GM13977 (cell line): ENCODE results near the gene QRICH1.

Experiments
- DNase-seq: peaks from one replicate; pipeline ENCODE4 v3.0.0; 2012; ENCODE audit warnings: low spot score
- in situ Hi-C: fragments of 300-500 bp; cut with MboI; formaldehyde crosslinking; loops from one replicate; pipeline ENCODE4 v1.12.0; 2022; ENCODE audit warnings: low sequenced_read_pairs, low pct_unique_long_range_greater_than_20kb, mixed read lengths, inconsistent platforms; ENCODE audit not compliant: unreplicated experiment
- TF ChIP-seq, protein P1 (sequence below): IDR thresholded peaks from 2 replicates; pipeline ENCODE4 v1.5.1; 2012; ENCODE audit warnings: mild to moderate bottlenecking, control low read depth; ENCODE audit not compliant: insufficient read depth; ENCODE audit errors: extremely low read depth, missing control alignments

Gene QRICH1

GRCh38 chr3:48985831-48986376, 108.0 kb downstream of the QRICH1 start:
- TF ChIP-seq, protein P1, sequence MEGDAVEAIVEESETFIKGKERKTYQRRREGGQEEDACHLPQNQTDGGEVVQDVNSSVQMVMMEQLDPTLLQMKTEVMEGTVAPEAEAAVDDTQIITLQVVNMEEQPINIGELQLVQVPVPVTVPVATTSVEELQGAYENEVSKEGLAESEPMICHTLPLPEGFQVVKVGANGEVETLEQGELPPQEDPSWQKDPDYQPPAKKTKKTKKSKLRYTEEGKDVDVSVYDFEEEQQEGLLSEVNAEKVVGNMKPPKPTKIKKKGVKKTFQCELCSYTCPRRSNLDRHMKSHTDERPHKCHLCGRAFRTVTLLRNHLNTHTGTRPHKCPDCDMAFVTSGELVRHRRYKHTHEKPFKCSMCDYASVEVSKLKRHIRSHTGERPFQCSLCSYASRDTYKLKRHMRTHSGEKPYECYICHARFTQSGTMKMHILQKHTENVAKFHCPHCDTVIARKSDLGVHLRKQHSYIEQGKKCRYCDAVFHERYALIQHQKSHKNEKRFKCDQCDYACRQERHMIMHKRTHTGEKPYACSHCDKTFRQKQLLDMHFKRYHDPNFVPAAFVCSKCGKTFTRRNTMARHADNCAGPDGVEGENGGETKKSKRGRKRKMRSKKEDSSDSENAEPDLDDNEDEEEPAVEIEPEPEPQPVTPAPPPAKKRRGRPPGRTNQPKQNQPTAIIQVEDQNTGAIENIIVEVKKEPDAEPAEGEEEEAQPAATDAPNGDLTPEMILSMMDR = no peak
- in situ Hi-C loops = no loop called here
- no peak for DNase-seq

GRCh38 chr3:48984663-48985062, 109.2 kb downstream of the QRICH1 start:
- in situ Hi-C loops = no loop called here
- TF ChIP-seq, protein P1 = no peak
- DNase-seq = no peak

DNA sequence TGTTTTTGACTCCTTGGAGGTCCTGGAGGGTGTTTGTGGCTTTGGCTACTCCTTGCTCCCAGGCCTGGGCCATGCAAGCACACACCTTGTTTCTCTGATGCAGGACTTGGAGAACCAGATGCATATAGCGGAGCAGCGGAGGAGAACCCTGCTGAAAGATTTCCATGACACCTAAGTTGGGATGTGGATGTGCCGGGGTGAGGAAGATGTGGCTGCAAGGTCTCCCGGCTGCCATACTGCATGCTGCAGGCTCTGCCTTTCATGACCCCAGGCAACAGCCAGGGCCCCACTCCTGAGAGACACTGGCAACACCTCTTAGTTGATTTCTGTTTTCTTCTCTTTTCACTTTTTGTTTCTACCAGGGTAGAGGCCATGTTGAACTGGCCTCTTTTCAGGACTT, 110.8 kb downstream of the QRICH1 start:
- TF ChIP-seq, protein P1 = no peak
- in situ Hi-C loops = no loop called here
- DNase-seq = no peak

DNA sequence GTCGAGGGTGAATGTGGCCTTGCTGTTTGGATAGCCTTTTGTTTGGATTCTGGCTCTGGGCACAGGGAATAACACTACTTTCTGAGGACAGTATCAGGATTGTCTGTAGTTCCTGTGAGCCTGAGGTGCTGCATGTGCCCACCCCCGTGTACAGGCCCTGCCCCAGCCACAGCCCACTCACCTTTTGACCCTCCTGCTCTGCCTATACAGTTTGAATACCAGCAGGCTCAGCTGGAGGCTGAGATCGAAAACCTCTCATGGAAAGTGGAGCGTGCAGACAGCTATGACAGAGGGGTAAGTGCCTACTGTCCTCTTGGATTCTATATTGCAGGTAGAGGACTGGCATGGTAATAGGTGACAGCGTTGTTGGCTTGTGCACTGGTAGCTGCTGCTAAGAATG, 111.2 kb downstream of the QRICH1 start:
- DNase-seq = no peak
- TF ChIP-seq, protein P1 = no peak
- in situ Hi-C loops = no loop called here

DNA sequence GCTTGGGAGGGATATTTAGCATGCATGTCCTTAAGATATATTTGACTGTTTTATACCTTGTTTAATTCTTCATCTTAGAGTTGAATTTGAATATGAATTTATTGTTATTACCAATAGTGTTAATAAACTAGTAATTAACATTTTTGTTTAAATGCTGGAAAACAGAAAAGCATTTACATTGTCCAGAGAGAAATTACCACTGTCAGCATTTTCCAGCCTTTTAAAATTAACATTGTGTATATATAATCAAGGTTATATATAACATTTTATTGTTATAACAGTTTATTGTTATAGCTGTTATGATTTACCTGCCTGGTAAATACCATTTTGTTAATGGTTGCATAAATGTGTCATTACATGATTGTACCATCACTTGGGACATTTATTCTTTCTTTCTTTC, 111.9 kb downstream of the QRICH1 start:
- in situ Hi-C loops = no loop called here
- TF ChIP-seq, protein P1 = no peak
- DNase-seq = no peak

DNA sequence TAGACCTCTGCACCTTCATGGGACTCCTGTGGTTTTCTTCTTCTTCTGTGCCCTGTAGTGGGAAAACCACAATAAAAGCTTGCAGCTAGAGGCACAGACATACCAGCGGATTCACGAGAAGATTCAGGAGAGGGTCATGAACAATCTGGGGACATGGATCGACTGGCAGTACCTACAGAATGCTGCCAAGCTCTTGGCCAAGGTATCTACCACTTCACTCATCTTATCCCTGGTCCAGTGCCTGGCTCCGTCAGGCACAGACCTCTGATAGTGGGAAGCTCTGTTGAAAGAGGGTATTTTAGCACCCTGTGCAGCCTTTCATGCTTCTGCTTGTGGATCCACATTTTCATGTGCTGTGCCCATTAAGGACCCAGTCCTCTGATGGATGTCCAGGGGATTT, 113.6 kb downstream of the QRICH1 start:
- TF ChIP-seq, protein P1 = no peak
- no peak for DNase-seq
- in situ Hi-C loops = no loop called here
